ENCODE results near the gene TSPOAP1.

TSPOAP1 gene

DNA sequence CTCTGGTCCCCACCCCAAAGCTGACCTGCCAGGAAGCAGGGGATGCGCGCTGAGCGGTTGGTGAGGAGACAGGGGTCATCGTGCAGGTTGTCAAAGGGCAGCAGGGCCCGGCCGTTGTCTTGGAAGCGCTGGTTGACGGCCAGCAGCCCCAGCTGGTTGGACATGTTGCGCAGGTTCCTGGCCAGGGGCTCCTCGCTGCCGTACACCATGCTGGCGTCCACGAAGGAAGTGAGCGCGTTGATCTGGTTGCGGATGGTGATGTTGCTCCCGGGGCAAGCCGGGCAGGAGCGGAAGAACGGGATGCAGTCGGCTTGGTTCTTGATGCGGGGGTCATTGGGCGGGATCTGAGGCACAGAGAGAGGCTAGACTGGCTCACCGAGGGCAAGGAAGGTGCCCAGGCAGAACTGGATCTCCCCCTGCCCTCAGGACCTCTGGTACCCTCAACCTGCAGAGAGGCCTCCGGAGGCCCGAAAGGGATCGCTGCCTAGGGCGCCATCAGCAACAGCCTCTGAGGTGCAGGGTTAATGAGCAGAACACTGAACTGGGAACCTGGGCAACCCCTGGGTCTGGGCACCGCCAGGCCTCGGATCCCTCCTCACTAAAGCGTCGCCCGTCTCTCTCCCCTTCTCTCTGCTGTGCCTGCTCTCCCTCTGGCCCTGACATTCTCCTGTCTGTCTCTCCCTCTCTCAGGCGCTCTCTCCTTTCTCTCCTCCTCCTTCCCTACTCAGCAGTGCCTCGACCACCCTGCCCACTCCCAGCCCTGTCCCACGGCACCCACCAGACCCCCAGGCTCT is 50.6 kb downstream of the TSPOAP1 start:
- no peak for DNase-seq (ENCODE audit: low read depth)

- DNase-seq (ENCODE audit: low read depth) = no peak
Measured at GRCh38 chr17:58277107-58277801, 51.3 kb downstream of the TSPOAP1 start.

DNA sequence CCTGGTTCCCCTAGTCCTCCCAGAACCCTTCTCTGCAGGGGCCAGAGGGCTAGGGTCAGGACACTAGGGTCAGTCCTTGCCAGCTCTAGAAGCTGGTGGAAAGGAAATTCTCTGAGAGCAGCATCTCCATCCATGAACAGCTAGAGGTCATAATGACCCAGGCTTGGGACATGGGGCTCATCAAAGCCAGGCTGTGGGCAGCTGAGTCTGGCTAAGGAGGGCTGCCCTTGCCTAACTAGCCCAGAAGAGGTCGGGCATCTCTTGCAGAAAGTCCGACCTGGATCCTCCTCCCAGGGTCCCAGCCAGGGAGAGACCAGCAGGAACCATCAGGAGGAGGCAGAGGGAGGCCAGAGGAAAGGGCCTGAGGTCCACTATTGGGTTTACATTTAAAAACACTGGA is 52.2 kb downstream of the TSPOAP1 start:
- no peak for DNase-seq (ENCODE audit: low read depth)

DNA sequence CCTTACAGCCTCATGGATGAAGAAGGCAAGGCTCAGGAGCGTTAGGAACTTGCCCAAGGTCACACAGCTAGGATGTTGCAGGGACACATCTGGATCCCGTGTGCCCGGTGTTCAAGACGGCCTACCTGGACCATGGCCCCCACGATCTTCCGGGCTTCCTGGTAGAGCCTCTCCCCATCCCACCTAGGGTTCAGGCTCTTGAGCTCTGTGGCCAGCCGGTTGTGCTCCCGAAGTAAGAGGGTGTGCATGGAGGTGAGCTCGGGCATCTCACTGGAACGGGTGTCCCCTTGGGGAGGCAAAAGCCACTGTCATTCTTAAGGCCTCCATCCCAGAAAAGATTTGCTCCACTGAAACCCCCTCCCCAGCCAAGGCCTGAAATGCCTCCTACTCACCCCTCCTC is 53.2 kb downstream of the TSPOAP1 start:
- no peak for DNase-seq (ENCODE audit: low read depth)

GRCh38 chr17:58273453-58274104 is 55.0 kb downstream of the TSPOAP1 start:
- DNase-seq (ENCODE audit: low read depth) = no peak

DNA sequence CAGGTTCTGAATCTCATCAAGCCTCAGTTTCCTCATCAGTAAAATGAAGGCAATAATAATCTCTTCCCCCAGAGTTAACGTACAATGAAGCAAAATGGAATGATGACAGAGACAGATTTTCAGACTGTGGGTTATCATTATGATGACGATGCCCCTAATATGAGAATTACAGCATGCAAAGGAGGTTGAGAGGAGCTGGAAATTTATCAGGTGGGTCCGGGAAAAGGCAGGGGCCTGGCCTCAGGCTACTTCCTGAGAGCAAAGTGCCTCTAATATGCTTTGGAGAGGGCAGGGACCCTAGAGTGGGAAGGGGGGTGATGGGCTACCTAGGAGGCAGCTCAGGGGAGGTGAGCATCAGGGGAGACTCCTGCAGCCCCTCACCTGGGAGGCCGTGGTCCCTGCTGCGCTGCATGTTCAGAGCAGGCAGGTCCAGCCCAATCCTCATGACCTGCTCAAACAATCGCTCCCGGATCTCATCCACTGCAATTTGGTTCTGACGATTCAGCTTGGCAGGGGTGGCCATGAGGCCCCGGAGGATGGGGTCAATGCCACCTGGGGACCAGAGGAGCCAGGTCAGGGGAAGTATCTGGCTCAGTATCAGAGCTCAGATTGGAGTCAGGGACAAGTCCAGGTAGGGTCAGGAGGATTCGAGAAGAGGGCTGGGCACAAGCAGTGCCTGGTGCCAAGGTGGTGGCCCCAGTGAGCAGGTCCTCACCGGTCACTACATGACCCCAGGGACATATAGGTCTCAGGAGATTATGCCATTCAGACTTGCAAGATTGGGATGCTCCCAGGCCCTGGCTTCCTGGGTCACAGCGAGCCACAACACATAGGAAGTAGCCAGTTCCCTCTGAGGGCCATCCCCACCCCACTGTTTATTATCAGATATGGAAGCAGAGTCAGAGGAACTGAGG is 56.0 kb downstream of the TSPOAP1 start:
- no peak for DNase-seq (ENCODE audit: low read depth)

DNA sequence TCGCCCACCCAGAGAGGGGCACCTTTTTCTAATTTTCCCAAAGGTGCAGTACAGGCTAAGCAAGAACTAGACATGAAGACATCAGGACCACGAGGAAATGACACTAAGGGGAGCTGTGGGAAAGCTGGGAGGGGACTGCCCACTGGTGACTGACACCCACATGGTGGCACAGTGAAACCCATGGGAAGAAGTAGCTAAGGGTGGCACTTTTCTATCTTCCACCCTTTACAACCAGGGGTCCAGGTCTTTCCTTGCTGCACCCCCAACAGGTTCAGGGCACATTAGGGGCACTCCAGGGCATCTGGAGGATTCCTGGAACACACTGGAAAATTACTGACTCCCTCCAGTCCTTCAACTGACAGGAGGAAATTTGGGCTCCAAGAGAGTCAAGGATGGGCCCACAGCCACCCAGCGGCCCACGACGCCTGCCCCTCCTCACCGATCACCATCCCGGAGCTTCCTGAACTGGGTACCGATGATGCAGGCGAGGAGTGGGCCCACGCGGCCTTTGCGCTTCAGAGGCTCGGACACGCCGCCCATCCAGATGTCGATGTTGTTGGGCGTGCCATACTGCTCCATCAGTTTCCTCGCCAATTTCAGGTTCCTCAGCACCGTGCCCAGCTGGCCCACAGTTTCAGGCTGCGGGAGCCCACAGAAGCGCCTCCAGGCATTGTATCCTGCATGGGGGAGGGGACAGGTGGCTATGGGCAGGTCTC is 57.2 kb downstream of the TSPOAP1 start:
- no peak for DNase-seq (ENCODE audit: low read depth)

DNA sequence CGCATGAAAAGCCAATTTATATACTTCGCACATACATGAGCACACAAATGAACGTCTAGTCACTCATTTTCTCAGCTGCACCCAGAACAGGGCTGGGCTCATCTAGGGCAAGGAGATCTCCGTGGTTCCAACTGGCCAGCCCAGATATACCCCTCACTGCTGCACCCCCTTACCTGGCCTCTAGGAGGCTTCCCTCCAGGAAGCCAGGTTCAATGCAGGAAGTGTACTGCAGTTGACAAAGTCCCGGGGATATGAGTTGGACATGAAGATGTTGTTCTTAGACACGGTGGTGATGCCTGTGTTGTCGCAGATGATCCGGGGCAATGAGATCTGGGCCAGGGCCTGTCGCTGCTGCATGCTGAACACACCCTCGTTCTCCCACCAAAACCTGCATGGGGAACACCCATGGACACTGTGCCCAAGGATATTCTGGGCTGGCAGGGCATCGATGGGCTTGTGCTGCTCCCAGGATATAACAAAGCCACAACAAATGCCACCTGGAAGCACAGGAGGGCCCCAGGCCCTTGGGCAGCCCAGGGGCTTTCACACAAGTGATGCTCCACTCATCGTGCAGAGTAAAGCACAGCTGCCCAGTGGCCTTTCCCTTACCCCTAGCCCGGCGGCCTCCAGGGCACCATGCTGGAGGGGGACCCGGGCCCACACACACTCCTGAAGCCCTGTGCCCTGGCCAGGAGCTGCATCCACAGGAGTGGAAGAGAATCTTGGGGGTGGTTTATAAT is 57.9 kb downstream of the TSPOAP1 start:
- DNase-seq (ENCODE audit: low read depth) = no peak

- DNase-seq (ENCODE audit: low read depth) = no peak
Measured at GRCh38 chr17:58269557-58270291, 58.9 kb downstream of the TSPOAP1 start.

DNA sequence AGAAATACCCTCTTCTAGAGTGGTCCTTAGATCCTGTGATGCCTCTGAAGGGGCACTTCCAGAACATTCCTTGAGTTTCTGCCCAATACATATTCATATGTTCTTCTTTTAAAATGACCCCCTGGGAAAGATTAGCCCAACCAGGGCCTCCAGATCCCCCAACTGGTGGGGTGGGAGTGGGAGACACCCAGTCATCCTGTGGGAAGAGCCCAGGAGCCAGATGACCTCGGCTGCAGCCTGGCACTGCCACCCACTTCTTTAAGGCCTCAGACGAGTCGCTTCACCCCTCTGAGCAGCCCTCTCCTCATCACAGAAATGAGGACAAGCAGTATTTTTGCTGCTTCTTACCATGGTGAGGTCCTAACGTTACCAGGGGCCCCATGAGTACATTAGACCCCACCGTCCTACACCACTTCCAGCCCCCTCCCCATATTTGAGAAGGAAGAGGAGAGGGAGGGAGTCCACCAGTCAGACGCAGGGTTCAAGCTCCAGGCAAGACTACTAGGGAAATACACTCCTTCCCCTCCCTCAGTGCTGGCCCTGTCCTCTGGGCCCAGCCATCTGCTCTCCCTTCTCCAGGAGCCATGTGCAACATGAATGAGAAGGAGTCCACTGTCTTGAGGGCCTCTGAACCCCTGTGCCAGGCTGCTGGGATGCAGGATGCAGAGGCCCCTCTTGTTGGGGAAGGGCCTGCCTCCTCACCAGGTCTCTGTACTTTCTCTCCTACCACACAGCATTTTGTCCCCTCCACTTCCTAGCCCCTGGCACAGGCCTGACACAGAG is 59.6 kb downstream of the TSPOAP1 start:
- no peak for DNase-seq (ENCODE audit: low read depth)

GRCh38 chr17:58268326-58268725 is 60.3 kb downstream of the TSPOAP1 start:
- no peak for DNase-seq (ENCODE audit: low read depth)

GRCh38 chr17:58267347-58268324 is 61.0 kb downstream of the TSPOAP1 start:
- DNase-seq (ENCODE audit: low read depth) = no peak

DNA sequence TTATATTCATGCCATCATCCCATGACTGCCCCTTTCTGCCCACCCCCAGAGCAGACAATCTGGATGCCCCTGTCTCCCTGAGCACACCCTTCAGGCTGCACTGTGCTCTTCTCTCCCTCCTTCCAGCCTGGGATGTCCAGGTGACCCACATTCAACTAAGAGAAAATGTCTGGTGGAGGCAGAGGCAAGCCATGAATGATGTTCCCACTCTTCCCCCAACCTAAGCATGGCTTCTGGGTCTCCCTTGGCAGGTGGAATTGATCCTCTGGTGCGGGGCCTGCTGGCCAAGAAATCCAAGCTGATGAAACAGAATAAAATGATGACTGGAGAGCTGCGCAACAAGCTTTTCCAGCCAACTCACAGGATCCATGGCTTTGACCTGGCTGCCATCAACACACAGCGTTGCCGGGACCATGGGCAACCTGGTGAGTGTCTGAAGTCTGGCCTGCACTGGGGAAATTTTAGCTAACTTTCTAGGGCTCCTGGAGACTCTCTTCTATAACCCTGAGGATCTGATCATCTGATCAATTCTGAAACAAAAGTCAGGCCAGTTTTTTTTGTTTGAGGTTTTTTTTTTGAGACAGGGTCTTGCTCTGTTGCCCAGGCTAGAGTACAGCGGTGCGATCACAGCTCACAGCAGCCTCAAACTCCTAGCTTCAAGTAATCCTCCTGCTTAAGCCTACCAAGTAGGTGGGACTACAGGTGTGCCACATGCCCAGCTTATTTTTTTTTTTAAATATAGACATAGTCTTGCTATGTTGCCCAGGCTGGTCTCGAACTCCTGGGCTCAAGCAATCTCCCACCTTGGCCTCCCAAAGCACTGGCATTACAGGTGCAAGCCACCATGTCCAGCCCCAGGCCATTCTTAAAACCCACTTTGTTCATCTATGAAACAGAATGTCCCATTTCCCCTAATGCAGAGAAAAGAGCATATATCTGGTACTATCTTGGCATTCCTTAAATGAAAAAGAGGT is 62.4 kb downstream of the TSPOAP1 start:
- DNase-seq (ENCODE audit: low read depth) = no peak

- no peak for DNase-seq (ENCODE audit: low read depth)
Measured at GRCh38 chr17:58265271-58265670, 63.3 kb downstream of the TSPOAP1 start.

GRCh38 chr17:58264407-58265103 is 64.0 kb downstream of the TSPOAP1 start:
- DNase-seq (ENCODE audit: low read depth) = no peak

DNA sequence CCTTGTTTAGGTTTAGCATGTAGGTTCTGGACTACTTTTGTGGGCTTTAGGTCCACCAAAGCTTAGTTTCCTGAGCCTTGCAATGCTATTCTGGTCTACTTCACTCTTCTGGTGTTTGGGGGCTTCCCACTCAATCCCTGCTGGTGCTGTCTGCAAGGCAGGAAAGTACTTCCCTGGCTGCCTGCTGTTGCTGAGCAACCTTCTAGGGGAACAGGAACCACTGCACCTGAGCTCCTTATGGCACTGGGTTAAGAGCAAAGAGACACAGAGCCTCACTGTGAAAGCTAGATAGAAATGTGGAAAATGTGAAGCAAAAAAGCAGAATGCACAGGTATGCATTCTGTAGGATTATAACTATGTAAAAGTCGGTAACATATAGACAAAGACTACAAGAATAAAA is 64.8 kb downstream of the TSPOAP1 start:
- no peak for DNase-seq (ENCODE audit: low read depth)
